ENCODE measurements around the gene LIPE.

GRCh38 chr19:42467183-42467760 is 40.1 kb upstream of the LIPE start:
- TF ChIP-seq CTCF (IDR thresholded peaks at IDR 0.05) (no peak), POLR2A (IDR thresholded peaks at IDR 0.05) (no peak)

Measured in tibial nerve (tissue), 3 donors.